Endothelial cell of umbilical vein (primary cell): ENCODE data around the gene GPR173. TPM values are rescaled to one million over a fixed set of nuclear protein-coding genes. Genes with fewer than 3 reads are reported as not detected.

Experiments used
- BruUV-seq: library from RNA; stranded (reverse); fragments of 400-500 nt; replicated peaks from 2 replicates; lab custom pipeline; 2021; lab: Mats Ljungman, UMichigan
- CTCF ChIA-PET: fragments of 300-600, 350-600 bp; sonication (Branson Sonifier 250); formaldehyde crosslinking; loops from one replicate; lab custom pipeline; 2021; ENCODE audit warnings: antibody characterized with exemption, inconsistent platforms; lab: Charles Lee
- POLR2A ChIA-PET: fragments of 300-600, 350-600 bp; sonication (Branson Sonifier 250); formaldehyde crosslinking; loops from one replicate; lab custom pipeline; 2021; ENCODE audit warnings: antibody characterized with exemption, inconsistent platforms; lab: Charles Lee
- DNase-seq: peaks from one replicate; pipeline ENCODE4 v3.0.0-alpha.2; 2011; ENCODE audit warnings: low read depth, low spot score
- FAIRE-seq: peaks from 2 replicates; lab custom pipeline; 2011; peaks lifted over from hg19 to GRCh38; lab: Jason Lieb, UNC
- H2AFZ ChIP-seq: 2 replicates; pipeline ENCODE4 v1.6.0; 2012; ENCODE audit warnings: low read depth, low read length, control low read depth, inconsistent platforms
- H3K27ac ChIP-seq: 2 replicates; pipeline ENCODE4 v1.5.1; 2011; ENCODE audit warnings: low read depth, mild to moderate bottlenecking, control low read depth, low read length, moderate library complexity; ENCODE audit not compliant: insufficient read depth
- H3K27me3 ChIP-seq, 2 experiments: 2 replicates each; pipeline versions ENCODE4 v1.6.0 to v1.6.1; 2011; ENCODE audit warnings: low read length in 2 of 2, mixed read lengths in 1 of 2; ENCODE audit not compliant: control insufficient read depth in 2 of 2, insufficient read depth in 2 of 2
- H3K36me3 ChIP-seq, 2 experiments: 2 replicates in 1 of 2; 3 replicates in 1 of 2; pipeline ENCODE4 v1.5.1; 2011; ENCODE audit warnings: low read length in 2 of 2, mild to moderate bottlenecking in 1 of 2, moderate library complexity in 1 of 2; ENCODE audit not compliant: control insufficient read depth in 2 of 2, insufficient read depth in 2 of 2; ENCODE audit errors: extremely low read depth in 1 of 2
- H3K4me1 ChIP-seq: 3 replicates; pipeline ENCODE4 v1.5.1; 2011; ENCODE audit warnings: mild to moderate bottlenecking, low read length; ENCODE audit not compliant: control insufficient read depth, insufficient read depth; ENCODE audit errors: extremely low read depth
- H3K4me2 ChIP-seq: 2 replicates; pipeline ENCODE4 v1.6.1; 2011; ENCODE audit warnings: low read length, control low read depth, mixed read lengths; ENCODE audit not compliant: insufficient read depth
- H3K4me3 ChIP-seq, 3 experiments: fragments of 200-600 bp in 1 of 3; sonication (generic), shearing (Covaris generic) in 1 of 3; replicated peaks in 1 of 3; 2 replicates each; pipeline ENCODE4 v1.5.1; 2011 to 2016; ENCODE audit warnings: control low read depth in 3 of 3, low read length in 3 of 3, mild to moderate bottlenecking in 2 of 3, inconsistent platforms in 1 of 3, low read depth in 1 of 3, moderate library complexity in 1 of 3; ENCODE audit not compliant: insufficient read depth in 1 of 3
- H3K79me2 ChIP-seq: 2 replicates; pipeline ENCODE4 v1.6.0; 2012; ENCODE audit warnings: low read length, inconsistent platforms; ENCODE audit not compliant: control insufficient read depth, insufficient read depth
- H3K9ac ChIP-seq: replicated peaks from 2 replicates; pipeline ENCODE3; 2011; ENCODE audit warnings: low read length, control low read depth; ENCODE audit not compliant: insufficient read depth; ENCODE audit errors: extremely low read depth
- H3K9me1 ChIP-seq: replicated peaks from 3 replicates; pipeline ENCODE4 v1.6.0; 2011; ENCODE audit warnings: mild to moderate bottlenecking, low read length; ENCODE audit not compliant: control insufficient read depth, insufficient read depth; ENCODE audit errors: extremely low read depth
- H3K9me3 ChIP-seq: replicated peaks from 2 replicates; pipeline ENCODE4 v1.5.1; 2012; ENCODE audit warnings: low read length, inconsistent platforms; ENCODE audit not compliant: control insufficient read depth, insufficient read depth
- H4K20me1 ChIP-seq: replicated peaks from 2 replicates; pipeline ENCODE3; 2011; ENCODE audit warnings: mild to moderate bottlenecking, low read length; ENCODE audit not compliant: control insufficient read depth, insufficient read depth; ENCODE audit errors: extremely low read depth
- EZH2 ChIP-seq: IDR thresholded peaks from 2 replicates; pipeline ENCODE4 v1.6.1; 2012; ENCODE audit warnings: borderline replicate concordance, low read depth, mild to moderate bottlenecking, moderate library complexity, low read length, inconsistent platforms; ENCODE audit not compliant: severe bottlenecking
- FOS ChIP-seq: IDR thresholded peaks from 2 replicates; pipeline ENCODE4 v1.6.1; 2011; ENCODE audit warnings: mild to moderate bottlenecking, low read length, moderate library complexity, borderline replicate concordance; ENCODE audit not compliant: insufficient read depth
- GATA2 ChIP-seq: IDR thresholded peaks from 2 replicates; pipeline ENCODE4 v1.7.0; 2011; ENCODE audit warnings: low read depth, mild to moderate bottlenecking, moderate library complexity, mixed read lengths, low read length; ENCODE audit not compliant: insufficient read length, insufficient read depth
- JUN ChIP-seq: IDR thresholded peaks from 2 replicates; pipeline ENCODE4 v1.6.1; 2011; ENCODE audit warnings: borderline replicate concordance, low read depth; ENCODE audit not compliant: insufficient read length, insufficient read depth
- MAX ChIP-seq: IDR thresholded peaks from 2 replicates; pipeline ENCODE4 v1.6.1; 2011; ENCODE audit not compliant: insufficient read depth, insufficient read length
- MYC ChIP-seq: IDR thresholded peaks from one replicate; pipeline ENCODE4 v1.6.1; 2011; ENCODE audit warnings: mild to moderate bottlenecking, low read depth, low read length
- POLR2A ChIP-seq: IDR thresholded peaks from 2 replicates; pipeline ENCODE4 v1.6.1; 2012; ENCODE audit warnings: low read depth, mild to moderate bottlenecking, control low read depth, low read length
- POLR2AphosphoS5 ChIP-seq: IDR thresholded peaks from 2 replicates; pipeline ENCODE4 v1.6.1; 2012; ENCODE audit warnings: low read depth, mild to moderate bottlenecking, control low read depth, low read length, moderate library complexity; ENCODE audit not compliant: insufficient read depth
- dilution Hi-C: fragments of 300-500 bp; cut with MboI; formaldehyde crosslinking; loops from one replicate; pipeline ENCODE4 v1.15.0; 2019; ENCODE audit warnings: low sequenced_read_pairs; ENCODE audit not compliant: extremely low pct_ligation_motif_present
- intact Hi-C: fragments of 100-400 bp; cut with micrococcal nuclease; formaldehyde crosslinking; loops from one replicate; pipeline ENCODE4 v1.10.0; 2022
- polyA plus RNA-seq, 4 experiments: library from polyadenylated mRNA; depleted of rRNA in 3 of 4; stranded (reverse) in 3 of 4; unstranded in 1 of 4; fragments of >200 nt; gene quantifications; 2 replicates each; pipeline versions ENCODE4 v1.2.1 to v1.2.3, GENCODE V29; 2011 to 2012; ENCODE audit warnings: missing spikeins in 1 of 4
- total RNA-seq: library from RNA; stranded (reverse); gene quantifications from 2 replicates; pipeline ENCODE4 v1.2.3, GENCODE V29; 2021
- TF ChIP-seq, protein P1 (sequence below), 2 donors: IDR thresholded peaks; 1 replicate in 1 of 2; 2 replicates in 1 of 2; pipeline ENCODE4 v1.5.1; 2011; ENCODE audit warnings: low read length in 2 of 2, mild to moderate bottlenecking in 2 of 2, moderate library complexity in 2 of 2, control low read depth in 1 of 2, inconsistent platforms in 1 of 2, low read depth in 1 of 2; ENCODE audit not compliant: insufficient read depth in 1 of 2; ENCODE audit errors: extremely low read depth in 1 of 2

GPR173 gene
- total and polyA plus RNA-seq, 2 donors (not counting 3 experiments of a cell fraction or from before 2014, with no cell fraction given): 9.2 to 11.3 TPM

DNA sequence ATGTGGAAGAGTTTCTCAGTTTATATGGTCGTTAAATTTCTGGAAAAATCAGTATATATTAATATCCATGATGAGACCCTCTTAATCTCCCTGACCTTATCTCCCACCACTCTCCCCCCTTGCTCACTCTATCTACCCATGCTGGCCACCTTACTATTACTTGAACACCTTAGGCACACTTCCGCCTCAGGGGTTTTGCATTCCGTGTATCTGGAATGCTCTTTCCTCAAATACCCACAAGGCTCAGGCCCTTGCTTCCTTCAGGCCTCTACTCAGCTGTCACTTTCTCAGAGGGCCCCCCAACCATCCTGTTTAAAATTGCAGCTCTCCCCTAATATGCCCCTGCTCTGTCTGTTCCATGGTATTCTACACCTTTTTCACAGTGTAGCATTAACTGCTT is 47.2 kb downstream of the GPR173 start:
- intact Hi-C loops: loop anchor here (10.0 kb wide), 1 partner anchor 329 kb away; the partner anchor contains the start of genes RIBC1 and SMC1A
- H3K4me1 ChIP-seq: peaks cover 12% of the 10 kb centered on the region
- POLR2A ChIA-PET: no interaction called here
- H3K79me2 ChIP-seq: no peaks in the 10 kb centered on the region
- TF ChIP-seq MAX: no peak
- CTCF ChIA-PET: no interaction called here
- BruUV-seq: no TSS peak
- dilution Hi-C loops: no loop called here
- no peaks in the 10 kb centered on the region for H3K9me3 ChIP-seq
- no peaks in the 10 kb centered on the region for H3K36me3 ChIP-seq
- H4K20me1 ChIP-seq: no peaks in the 10 kb centered on the region
- no peak overlapping the region for H3K9ac ChIP-seq
- H3K4me3 ChIP-seq: no peak overlapping the region
- H3K27ac ChIP-seq: no peak overlapping the region
- H2AFZ ChIP-seq: no peak overlapping the region
- H3K9me1 ChIP-seq: no peaks in the 10 kb centered on the region
- no peak for FAIRE-seq
- no peak overlapping the region for H3K4me2 ChIP-seq
- DNase-seq: no peak
- H3K27me3 ChIP-seq: no peaks in the 10 kb centered on the region

- Histone ChIP-seq H4K20me1 (no peaks in the 10 kb centered on the region), H3K4me3 (no peak overlapping the region), H3K9ac (no peak overlapping the region), H2AFZ (no peak overlapping the region), H3K4me1 (no peaks in the 10 kb centered on the region), H3K27me3 (no peaks in the 10 kb centered on the region), H3K79me2 (no peaks in the 10 kb centered on the region), H3K9me1 (no peaks in the 10 kb centered on the region), H3K9me3 (no peaks in the 10 kb centered on the region), H3K4me2 (no peak overlapping the region), H3K36me3 (no peaks in the 10 kb centered on the region), H3K27ac (no peak overlapping the region)
- ChIA-PET POLR2A (no interaction called here), CTCF (no interaction called here)
- BruUV-seq: no TSS peak
- TF ChIP-seq MAX (no peak), GATA2 (no peak), POLR2AphosphoS5 (no peak), JUN (no peak), MYC (no peak), POLR2A (no peak), FOS (no peak), EZH2 (no peak)
- TF ChIP-seq, protein P1, sequence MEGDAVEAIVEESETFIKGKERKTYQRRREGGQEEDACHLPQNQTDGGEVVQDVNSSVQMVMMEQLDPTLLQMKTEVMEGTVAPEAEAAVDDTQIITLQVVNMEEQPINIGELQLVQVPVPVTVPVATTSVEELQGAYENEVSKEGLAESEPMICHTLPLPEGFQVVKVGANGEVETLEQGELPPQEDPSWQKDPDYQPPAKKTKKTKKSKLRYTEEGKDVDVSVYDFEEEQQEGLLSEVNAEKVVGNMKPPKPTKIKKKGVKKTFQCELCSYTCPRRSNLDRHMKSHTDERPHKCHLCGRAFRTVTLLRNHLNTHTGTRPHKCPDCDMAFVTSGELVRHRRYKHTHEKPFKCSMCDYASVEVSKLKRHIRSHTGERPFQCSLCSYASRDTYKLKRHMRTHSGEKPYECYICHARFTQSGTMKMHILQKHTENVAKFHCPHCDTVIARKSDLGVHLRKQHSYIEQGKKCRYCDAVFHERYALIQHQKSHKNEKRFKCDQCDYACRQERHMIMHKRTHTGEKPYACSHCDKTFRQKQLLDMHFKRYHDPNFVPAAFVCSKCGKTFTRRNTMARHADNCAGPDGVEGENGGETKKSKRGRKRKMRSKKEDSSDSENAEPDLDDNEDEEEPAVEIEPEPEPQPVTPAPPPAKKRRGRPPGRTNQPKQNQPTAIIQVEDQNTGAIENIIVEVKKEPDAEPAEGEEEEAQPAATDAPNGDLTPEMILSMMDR (IDR thresholded peaks at IDR 0.05; ENCODE audit: extremely low read depth in 1 of 2, insufficient read depth in 1 of 2, low read depth in 1 of 2, low read length in 2 of 2): no peak
- FAIRE-seq (no peak), DNase-seq (no peak)
- intact Hi-C loops (no loop called here), dilution Hi-C loops (no loop called here)
These were observed 66.4 kb downstream of the GPR173 start for GRCh38 chrX:53114864-53115549.
